B cell (primary cell): ENCODE results near the gene LRP6.

Experiments used
- CTCF ChIP-seq: fragments of 200-600 bp; IDR thresholded peaks from one replicate; pipeline ENCODE4 v1.8.0; 2022; ENCODE audit warnings: antibody characterized with exemption, mild to moderate bottlenecking
- EZH2 ChIP-seq: IDR thresholded peaks from 2 replicates; pipeline ENCODE4 v1.6.1; 2012; ENCODE audit warnings: borderline replicate concordance, low read depth, mild to moderate bottlenecking, moderate library complexity, low read length; ENCODE audit not compliant: insufficient read depth, poor library complexity, severe bottlenecking

- TF ChIP-seq CTCF (no peak), EZH2 (no peak)
These were observed 90.4 kb downstream of the LRP6 start for GRCh38 chr12:12176402-12176801.
